Anterior cingulate cortex (tissue), 58 donors: ENCODE results near the gene ZBTB21.
A peak's percentile ranks its signal among the peaks of the same experiment; 100 is the strongest.

ENCODE experiments used
- DNase-seq, 58 donors: peaks; one replicate each; lab custom pipeline; 2025; lab: John Stamatoyannopoulos, UW

ZBTB21 gene

DNA sequence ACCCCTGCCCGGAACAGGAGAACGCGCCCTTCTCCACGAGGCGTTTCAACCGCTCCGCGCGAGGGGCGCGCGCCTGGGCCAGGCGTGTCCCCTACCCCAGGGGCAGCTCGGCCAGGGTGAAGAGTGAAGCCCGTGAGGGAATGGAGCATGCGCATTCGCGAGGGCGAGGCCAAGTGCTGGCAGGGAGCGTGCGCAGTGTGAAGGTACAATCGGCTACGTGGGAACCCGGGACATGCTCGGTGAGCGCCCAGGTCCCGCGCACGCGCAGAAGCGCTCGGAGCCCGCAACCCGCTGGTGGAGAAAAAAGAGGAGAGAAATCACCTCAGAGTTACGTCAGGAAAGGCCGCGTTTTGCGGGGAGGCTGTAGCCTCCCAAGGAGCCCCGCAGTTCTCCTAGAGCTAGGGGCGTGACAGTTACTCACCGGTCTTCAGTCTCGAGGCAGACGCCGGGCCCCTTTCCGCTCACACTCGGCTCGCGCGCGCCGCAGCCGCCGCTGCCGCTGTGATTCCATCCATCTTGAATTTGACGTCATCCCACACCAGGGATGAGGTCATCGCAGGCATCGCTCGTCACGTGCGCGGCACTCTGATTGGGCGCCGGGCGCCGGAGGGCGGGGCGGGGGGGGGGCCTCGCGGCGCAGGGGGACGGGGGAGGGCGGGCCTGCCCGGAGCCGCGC lies at the start of gene ZBTB21:
Gene ZBTB21 (minus strand): TSS at position 530 of the 676 bp plus-strand sequence. CDS start 16,265 bp downstream, outside the sequence.
- DNase-seq = peak; percentile 81 to 98 (median 95)

GRCh38 chr21:42059721-42060120 lies 49.6 kb upstream of the ZBTB21 start:
- DNase-seq = no peak

- DNase-seq = no peak
Observed at GRCh38 chr21:42059141-42059540, 49.0 kb upstream of the ZBTB21 start.

DNA sequence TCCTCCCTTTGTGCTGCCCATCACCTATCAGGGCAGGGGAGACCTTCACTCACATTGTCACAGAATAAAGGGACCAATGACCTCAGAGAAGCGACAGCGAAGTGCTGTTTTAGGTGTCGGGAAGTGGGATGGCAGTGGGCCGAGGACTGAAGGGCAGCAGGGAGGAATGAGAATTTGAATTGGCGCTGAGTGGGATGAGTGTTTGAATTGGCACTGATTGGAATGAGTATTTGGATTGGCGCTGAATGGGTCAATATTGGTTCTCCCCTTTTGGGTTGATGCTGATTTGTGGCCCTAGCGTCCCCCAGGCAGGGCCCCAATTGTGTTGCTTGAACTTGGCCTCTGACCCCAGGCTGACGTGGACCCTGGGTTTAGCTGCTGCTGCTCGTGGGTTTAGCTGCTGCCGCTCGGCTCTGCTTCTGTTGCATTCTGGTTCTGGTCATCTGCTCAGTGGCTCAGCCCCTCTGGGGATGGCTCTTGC lies 48.5 kb upstream of the ZBTB21 start:
- no peak for DNase-seq

DNA sequence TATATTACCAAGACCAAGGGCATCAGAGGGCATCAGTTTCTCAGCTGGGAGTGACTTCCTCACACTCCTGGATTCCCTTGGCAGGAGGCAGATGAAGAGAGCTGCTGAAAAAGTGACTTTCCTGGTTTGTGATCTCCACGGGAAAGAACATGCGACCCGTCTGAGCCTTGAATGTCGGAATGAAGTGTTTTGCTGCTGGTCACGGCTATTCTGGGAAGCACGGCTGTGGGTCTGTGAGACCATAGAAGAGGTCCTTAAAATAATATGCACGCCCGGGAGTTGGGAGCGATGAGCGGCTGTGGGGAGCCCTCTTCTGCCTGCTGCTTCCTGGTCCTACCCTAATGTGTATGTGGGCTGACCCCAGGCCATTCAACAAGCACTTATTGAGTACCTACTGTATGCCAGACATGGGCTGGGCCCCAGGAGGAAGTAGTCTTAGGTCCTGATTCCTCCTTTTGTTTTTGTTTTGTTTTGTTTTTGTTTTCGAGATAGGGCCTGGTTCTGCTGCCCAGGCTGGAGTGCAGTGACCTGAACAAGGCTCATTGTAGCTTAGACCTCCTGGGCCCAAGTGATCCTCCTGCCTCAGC lies 47.8 kb upstream of the ZBTB21 start:
- DNase-seq = no peak

DNA sequence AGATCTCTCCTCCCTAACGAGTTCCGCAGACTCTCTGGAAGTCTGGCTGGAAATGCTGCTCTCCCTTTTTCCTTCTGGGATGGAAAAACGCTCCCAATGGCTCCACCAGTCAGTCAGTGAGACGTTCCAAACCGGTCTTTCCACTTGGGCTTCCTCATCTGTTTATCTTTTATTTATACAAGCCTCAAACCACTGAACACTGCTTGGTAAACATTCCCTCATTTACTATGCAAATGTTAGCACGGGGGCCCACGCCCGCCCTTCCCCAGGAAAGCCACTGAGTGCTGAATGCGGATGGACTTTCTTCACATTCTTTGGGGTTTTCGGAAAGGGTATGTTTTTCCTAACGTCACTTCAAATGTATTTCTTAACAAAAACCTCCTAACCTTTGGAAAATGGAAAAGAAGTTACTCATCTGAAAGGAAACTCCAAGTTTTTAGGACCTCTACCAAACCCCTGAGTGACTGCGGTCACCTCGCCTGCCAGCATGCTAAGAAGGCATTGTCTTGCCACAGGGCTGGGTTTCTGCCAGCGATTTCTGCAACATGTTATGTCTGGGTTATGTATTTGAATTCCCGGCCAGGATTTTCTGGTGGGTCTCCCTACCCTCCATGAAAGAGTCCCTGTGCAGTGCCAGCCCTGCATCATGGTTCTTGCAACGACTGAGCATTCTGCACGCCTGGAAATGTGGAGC lies 47.0 kb upstream of the ZBTB21 start:
- DNase-seq = peak in 1 of 58 donors; percentile 28

DNA sequence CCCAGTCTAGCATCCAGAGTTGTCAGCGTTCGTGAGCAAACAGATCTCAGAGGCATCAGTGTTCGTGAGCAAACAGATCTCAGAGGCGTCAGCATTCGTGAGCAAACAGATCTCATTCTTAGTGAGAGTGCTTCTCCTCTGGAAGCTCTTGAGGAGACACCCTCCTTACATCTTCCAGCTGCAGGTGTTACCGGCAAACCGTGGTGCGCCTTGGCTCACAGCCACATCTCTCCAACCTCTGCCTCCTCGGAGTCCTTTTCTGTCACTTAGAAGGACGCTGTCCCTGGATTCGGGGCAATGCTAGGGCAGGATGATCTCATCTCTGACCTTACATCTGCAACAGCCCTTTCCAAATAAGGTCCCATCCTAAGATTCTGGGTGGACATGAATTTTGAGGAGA lies 46.3 kb upstream of the ZBTB21 start:
- no peak for DNase-seq

- no peak for DNase-seq
Observed at GRCh38 chr21:42055425-42055824, 45.3 kb upstream of the ZBTB21 start.

DNA sequence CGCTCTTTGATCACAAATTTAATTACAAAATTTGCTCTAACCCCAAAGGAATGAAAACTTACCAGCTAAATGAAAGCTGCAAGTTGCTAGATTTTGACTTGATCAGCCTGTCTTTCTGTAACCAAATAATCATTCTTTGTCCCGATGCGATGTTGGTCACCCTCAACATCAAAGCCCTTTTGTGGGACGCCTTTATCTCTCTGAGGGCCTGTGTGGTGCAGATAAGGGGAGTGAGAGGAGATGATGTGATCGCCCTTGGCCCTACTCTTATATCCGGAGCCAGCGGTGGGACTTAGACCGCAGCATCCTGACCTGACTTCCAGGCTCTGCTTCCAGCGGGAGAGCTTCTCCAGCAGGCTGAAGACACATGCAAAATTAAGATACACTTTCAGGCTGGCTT lies 41.6 kb upstream of the ZBTB21 start:
- no peak for DNase-seq

DNA sequence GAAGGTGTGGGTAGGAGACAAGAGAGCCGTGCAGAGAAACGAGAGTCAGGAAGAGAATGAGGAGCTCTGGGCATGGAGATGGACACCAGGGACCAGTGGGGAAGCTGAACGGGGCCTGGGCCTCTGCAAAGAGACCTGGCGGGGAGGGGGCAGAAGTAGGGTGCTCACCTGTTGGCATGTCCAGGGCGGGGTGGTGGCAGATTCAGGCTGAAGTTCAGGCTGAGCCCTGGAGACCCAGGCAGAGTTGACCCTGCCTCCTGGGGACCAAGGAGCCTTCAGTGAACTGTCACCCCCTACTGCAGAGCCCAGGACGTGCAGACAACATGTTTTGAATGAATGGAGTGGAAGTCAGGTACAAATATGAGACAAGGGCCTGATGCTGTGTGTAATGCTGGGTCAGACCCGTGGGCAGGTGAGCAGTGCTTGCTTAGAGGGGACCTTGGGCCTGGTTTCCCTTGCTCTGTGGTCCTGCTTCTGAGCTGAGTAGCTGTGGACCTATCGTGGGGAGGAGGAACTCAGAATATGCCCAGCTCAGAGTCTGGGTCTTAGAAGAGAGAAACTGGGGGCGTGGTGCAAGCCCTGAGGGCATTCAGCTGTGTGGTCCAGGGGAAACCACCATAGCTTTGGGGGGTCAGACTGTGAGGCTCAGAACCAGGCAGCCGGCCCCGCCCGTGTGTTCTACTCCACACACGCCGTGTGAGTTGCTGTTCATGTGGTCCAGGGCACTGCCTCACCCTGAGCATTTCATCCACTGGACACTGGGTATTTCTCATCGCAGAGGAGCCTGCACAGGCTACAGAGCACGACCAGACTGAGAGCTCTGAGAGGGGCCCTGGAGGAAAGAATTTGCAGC lies 39.6 kb upstream of the ZBTB21 start:
- no peak for DNase-seq

- no peak for DNase-seq
Observed at GRCh38 chr21:42048870-42049577, 38.9 kb upstream of the ZBTB21 start.

DNA sequence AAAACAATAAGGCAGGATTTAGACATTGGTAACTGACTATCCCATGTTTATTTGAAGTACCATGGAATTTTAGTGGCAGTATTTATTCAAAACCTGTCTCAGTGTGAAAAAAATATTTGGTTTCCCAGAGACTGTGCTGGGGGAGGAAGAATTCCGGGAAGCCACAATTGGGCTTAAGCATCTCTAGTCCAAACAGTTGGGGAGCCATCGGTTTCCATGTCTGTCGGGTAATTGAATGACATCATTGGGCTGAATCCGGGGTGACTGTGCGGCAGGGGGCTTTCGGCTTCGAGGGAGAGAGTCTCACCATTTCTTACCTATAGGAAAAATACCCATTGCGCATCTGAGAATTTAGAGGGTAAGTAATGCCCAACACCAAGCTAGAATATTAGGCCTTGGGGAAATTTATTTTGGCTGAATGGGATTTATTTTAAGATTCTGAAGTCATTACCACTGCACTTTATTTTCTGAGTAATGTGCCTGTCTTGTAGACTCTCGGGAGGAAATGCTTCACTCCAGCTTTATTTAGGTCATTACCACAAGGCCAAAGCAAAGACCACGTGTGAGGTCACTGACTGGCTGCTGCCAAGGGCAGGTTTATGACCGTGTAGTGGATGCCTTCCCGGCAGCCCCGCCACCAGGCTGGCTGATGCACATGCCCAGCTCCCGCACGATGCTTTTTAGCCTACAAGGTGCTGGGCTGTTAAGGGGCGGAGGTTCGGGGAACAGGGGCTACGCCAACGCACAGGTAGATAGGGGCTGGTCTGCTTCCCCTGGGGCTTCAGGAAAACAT lies 37.9 kb upstream of the ZBTB21 start:
- DNase-seq = peak in 14 of 58 donors; percentile 6 to 59 (median 26)

GRCh38 chr21:42044871-42045495 lies 34.8 kb upstream of the ZBTB21 start:
- no peak for DNase-seq

- DNase-seq = no peak
Observed at GRCh38 chr21:42043961-42044360, 33.8 kb upstream of the ZBTB21 start.

GRCh38 chr21:42043201-42043895 lies 33.2 kb upstream of the ZBTB21 start:
- DNase-seq = no peak

- DNase-seq = no peak
Observed at GRCh38 chr21:42042651-42043050, 32.5 kb upstream of the ZBTB21 start.

DNA sequence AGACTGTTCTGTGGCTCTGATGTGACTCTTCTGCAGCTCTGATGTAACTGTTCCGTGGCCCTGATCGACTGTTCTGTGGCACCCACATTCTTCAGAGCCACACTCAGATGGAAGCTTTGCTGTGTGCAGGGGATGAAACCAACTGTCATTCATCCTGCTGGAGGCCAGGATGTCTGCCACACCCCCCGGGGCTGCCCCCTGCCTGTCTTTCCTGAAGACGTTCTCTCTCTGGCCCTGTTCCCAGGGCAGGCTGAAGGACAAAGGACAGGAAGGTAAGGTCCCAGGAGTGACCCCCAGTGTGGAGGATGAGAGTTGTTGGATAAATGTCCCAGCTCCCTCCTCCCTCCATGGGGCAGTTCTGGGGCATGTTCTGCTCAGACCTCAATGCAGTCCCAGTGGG lies 31.6 kb upstream of the ZBTB21 start:
- no peak for DNase-seq

GRCh38 chr21:42041246-42041645 lies 31.1 kb upstream of the ZBTB21 start:
- no peak for DNase-seq
